ENCODE data around the gene GZMM. TPM values are rescaled to one million over a fixed set of nuclear protein-coding genes. Genes with fewer than 3 reads are reported as not detected.
A peak's percentile ranks its signal among the peaks of the same experiment; 100 is the strongest.
"Not testable (repeated sequence)": the region's sequence is repeated elsewhere in the genome, so short reads cannot be mapped to it uniquely, and the experiment has no call there.

The GZMM gene
- total RNA-seq, 5 donors from 2014 or later (not counting 1 experiment from before 2014, with no cell fraction given): 66.2 to 91.0 (median 78.6) TPM

DNA sequence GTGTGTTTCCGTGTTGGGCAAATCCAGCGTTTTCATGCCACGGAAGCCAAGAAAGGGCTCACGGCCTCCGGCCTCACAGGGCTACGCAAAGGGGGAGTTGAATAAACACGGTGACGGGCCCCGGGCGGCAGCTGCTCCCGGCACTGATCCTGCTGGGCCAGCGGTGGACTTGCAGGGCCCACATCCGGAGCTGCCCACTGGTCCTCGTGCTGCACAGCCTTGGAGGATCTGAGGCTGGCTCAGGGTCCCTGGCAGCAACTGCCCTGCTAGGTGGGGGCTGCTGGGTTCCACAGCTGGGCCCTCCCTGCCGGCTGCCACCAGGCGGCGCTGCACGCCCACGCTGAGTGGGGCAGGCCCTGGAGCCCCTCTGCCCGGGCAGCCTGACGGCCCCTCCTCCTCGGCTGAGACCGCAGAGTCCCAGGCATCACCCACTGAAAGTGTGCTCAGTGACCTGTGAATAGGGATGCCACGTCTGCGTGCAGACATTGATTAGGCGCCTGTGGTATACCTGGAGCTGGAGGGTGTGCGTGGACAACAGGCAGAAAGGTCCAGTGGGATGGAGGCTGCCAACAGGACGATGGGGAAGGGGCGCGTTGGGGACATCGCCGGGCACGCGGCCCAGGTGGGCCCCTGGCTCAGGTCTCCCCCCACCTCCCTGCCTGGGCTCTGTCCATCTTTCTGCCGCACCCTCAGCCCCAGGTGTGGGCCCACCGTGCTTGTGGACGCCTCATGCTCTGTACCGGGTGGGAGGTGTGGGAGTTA lies 40.6 kb downstream of the GZMM start:
- no peak overlapping the region for H3K27ac ChIP-seq (ENCODE audit: low read length)
- no peak overlapping the region for H3K4me3 Mint-ChIP-seq
- H3K36me3 ChIP-seq (ENCODE audit: control insufficient read depth in 2 of 2, extremely low read depth in 1 of 2, insufficient read depth in 1 of 2, low read length in 1 of 2): peaks cover 4 to 35% of the 10 kb centered on the region in 2 donors
- no peaks in the 10 kb centered on the region for H3K9me3 ChIP-seq
- no peaks in the 10 kb centered on the region for H3K36me3 Mint-ChIP-seq
- DNase-seq (peak in 34 of 35 experiments; percentile 32 to 81 (median 59)), ATAC-seq (replicated peaks in 1 of 4) (peak; percentile 65 to 72 (median 69))
- H3K4me1 ChIP-seq (ENCODE audit: control insufficient read depth in 1 of 2, extremely low read depth in 1 of 2, insufficient read depth in 2 of 2, low read length in 2 of 2): peaks cover 0 to 24% of the 10 kb centered on the region in 2 experiments
- no peak overlapping the region for H3K4me3 ChIP-seq (ENCODE audit: control insufficient read depth in 1 of 2, extremely low read depth in 1 of 2, low read length in 1 of 2)
- H3K4me1 Mint-ChIP-seq: peaks cover 6 to 11% (median 8%) of the 10 kb centered on the region in 3 donors
- WGBS (ENCODE audit: insufficient coverage): 42% methylated on average over 24 of the region's 38 CpGs
- peaks cover 0 to 54% of the 10 kb centered on the region in 2 experiments for H3K27me3 ChIP-seq (replicated peaks in 1 of 2; ENCODE audit: control insufficient read depth in 2 of 2, extremely low read depth in 1 of 2, insufficient read depth in 2 of 2, low read length in 1 of 2)
- POLR2A ChIA-PET: interaction anchor here in 1 of 2 donors (0.6 kb wide), 1 partner anchor 482 kb away, joined by 3 read pairs; the partner anchor contains the start of gene ARHGAP45
- peaks cover 4 to 11% of the 10 kb centered on the region in 2 donors for H3K27me3 Mint-ChIP-seq
- no peaks in the 10 kb centered on the region for H3K9me3 Mint-ChIP-seq
- no peak overlapping the region for H3K27ac Mint-ChIP-seq
- CTCF ChIA-PET: interaction anchor here in 1 of 2 donors (0.8 kb wide), 1 partner anchor 150 kb away, joined by 5 read pairs; no protein-coding TSS in a partner anchor

- Histone ChIP-seq H3K27me3 (replicated peaks in 1 of 2; ENCODE audit: control insufficient read depth in 2 of 2, extremely low read depth in 1 of 2, insufficient read depth in 2 of 2, low read length in 1 of 2) (peaks cover 0 to 54% of the 10 kb centered on the region in 2 experiments), H3K36me3 (ENCODE audit: control insufficient read depth in 2 of 2, extremely low read depth in 1 of 2, insufficient read depth in 1 of 2, low read length in 1 of 2) (peaks cover 3 to 28% of the 10 kb centered on the region in 2 donors), H3K4me1 (ENCODE audit: control insufficient read depth in 1 of 2, extremely low read depth in 1 of 2, insufficient read depth in 2 of 2, low read length in 2 of 2) (peaks cover 0 to 24% of the 10 kb centered on the region in 2 experiments)
- H3K4me3 ChIP-seq (ENCODE audit: control insufficient read depth in 1 of 2, extremely low read depth in 1 of 2, low read length in 1 of 2); ATAC-seq (replicated peaks in 1 of 4); H3K36me3 Mint-ChIP-seq; H3K9me3 ChIP-seq; H3K9me3 Mint-ChIP-seq; H3K27ac ChIP-seq (ENCODE audit: low read length); DNase-seq; H3K27ac Mint-ChIP-seq; H3K4me3 Mint-ChIP-seq: not testable (repeated sequence)
- Mint-ChIP-seq H3K27me3 (peaks cover 4 to 11% of the 10 kb centered on the region in 2 donors), H3K4me1 (peaks cover 6 to 11% (median 8%) of the 10 kb centered on the region in 3 donors)
- CTCF ChIA-PET: interaction anchor here in 1 of 2 donors (1.7 kb wide), 1 partner anchor 9 kb away, joined by 5 read pairs; no protein-coding TSS in a partner anchor
- 92% methylated on average over 8 of the region's 34 CpGs for WGBS (ENCODE audit: insufficient coverage)
- POLR2A ChIA-PET: interaction anchor here in 1 of 2 donors (0.6 kb wide), 1 partner anchor 482 kb away, joined by 3 read pairs; the partner anchor contains the start of gene ARHGAP45
Observed at GRCh38 chr19:585146-585545, 41.3 kb downstream of the GZMM start.

GRCh38 chr19:585551-586110 lies 41.8 kb downstream of the GZMM start:
- CTCF ChIA-PET: interaction anchor here in 1 of 2 donors (1.7 kb wide), 1 partner anchor 10 kb away, joined by 5 read pairs; no protein-coding TSS in a partner anchor

DNA sequence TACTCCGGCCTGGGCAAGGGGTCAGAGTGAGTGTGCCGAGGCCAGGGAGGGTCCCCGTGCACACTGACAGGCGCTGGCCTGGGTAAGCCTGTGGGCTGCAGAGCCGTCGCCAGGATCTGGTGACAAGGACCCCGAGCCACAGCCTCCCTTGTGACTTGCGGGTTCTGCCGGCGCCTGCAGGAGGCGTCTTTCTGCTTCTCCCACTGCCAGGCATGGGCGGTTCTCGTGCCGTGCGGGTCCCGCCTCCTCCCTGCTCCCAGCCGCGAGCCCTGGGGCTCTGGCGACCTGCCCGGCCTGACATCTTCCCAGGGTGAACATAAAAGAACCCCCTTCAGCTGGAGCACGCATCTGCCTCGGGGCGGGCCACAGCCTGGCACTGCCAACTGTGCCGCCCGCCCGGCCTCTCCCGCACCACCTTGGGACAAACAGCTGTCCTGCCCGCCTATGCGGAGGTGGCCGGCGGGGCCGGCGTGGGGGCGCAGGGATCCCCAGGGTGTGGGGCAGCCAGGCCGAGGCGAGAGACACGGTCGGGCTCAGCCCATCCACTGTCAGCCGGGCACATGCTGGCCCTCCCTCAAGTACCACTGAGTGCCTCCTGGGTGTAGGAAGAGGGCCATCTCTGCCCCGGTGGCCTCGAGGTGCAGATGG lies 44.4 kb downstream of the GZMM start:
- H3K9me3 ChIP-seq: no peaks in the 10 kb centered on the region
- no peaks in the 10 kb centered on the region for H3K9me3 Mint-ChIP-seq
- POLR2A ChIA-PET: no interaction called here
- peaks cover 4 to 20% of the 10 kb centered on the region in 2 donors for H3K27me3 Mint-ChIP-seq
- peak; percentile 53 to 69 (median 60) for ATAC-seq (replicated peaks in 1 of 4)
- H3K4me3 ChIP-seq (ENCODE audit: control insufficient read depth in 1 of 2, extremely low read depth in 1 of 2, low read length in 1 of 2): no peak overlapping the region
- CTCF ChIA-PET: no interaction called here
- peaks cover 0 to 78% of the 10 kb centered on the region in 2 experiments for H3K27me3 ChIP-seq (replicated peaks in 1 of 2; ENCODE audit: control insufficient read depth in 2 of 2, extremely low read depth in 1 of 2, insufficient read depth in 2 of 2, low read length in 1 of 2)
- peaks cover 0 to 35% of the 10 kb centered on the region in 2 experiments for H3K4me1 ChIP-seq (ENCODE audit: control insufficient read depth in 1 of 2, extremely low read depth in 1 of 2, insufficient read depth in 2 of 2, low read length in 2 of 2)
- peaks cover 0 to 3% of the 10 kb centered on the region in 2 donors for H3K36me3 ChIP-seq (ENCODE audit: control insufficient read depth in 2 of 2, extremely low read depth in 1 of 2, insufficient read depth in 1 of 2, low read length in 1 of 2)
- peak overlapping the region in 2 of 3 donors; percentile 49 to 53 for H3K4me3 Mint-ChIP-seq
- peaks cover 6 to 17% (median 10%) of the 10 kb centered on the region in 3 donors for H3K4me1 Mint-ChIP-seq
- peak in 33 of 35 experiments; percentile 34 to 75 (median 57) for DNase-seq
- H3K36me3 Mint-ChIP-seq: no peaks in the 10 kb centered on the region
- H3K27ac ChIP-seq (ENCODE audit: low read length): no peak overlapping the region
- H3K27ac Mint-ChIP-seq: no peak overlapping the region
- WGBS (ENCODE audit: insufficient coverage): 8% methylated on average over 31 of the region's 41 CpGs

More at GRCh38 chr19:585551-586110, 41.8 kb downstream of the GZMM start:
- POLR2A ChIA-PET: no interaction called here
- H3K9me3 Mint-ChIP-seq: no peaks in the 10 kb centered on the region
- Histone ChIP-seq H3K4me1 (ENCODE audit: control insufficient read depth in 1 of 2, extremely low read depth in 1 of 2, insufficient read depth in 2 of 2, low read length in 2 of 2) (peaks cover 0 to 25% of the 10 kb centered on the region in 2 experiments), H3K36me3 (ENCODE audit: control insufficient read depth in 2 of 2, extremely low read depth in 1 of 2, insufficient read depth in 1 of 2, low read length in 1 of 2) (peaks cover 0 to 24% of the 10 kb centered on the region in 2 donors), H3K4me3 (ENCODE audit: control insufficient read depth in 1 of 2, extremely low read depth in 1 of 2, low read length in 1 of 2) (no peak overlapping the region), H3K27ac (ENCODE audit: low read length) (no peak overlapping the region), H3K27me3 (replicated peaks in 1 of 2; ENCODE audit: control insufficient read depth in 2 of 2, extremely low read depth in 1 of 2, insufficient read depth in 2 of 2, low read length in 1 of 2) (peaks cover 0 to 55% of the 10 kb centered on the region in 2 experiments), H3K9me3 (no peaks in the 10 kb centered on the region)
- DNase-seq (no peak), ATAC-seq (replicated peaks in 1 of 4) (no peak)
- H3K4me3 Mint-ChIP-seq: no peak overlapping the region
- H3K27ac Mint-ChIP-seq: no peak overlapping the region
- H3K27me3 Mint-ChIP-seq: peaks cover 4 to 13% of the 10 kb centered on the region in 2 donors
- H3K36me3 Mint-ChIP-seq: no peaks in the 10 kb centered on the region
- WGBS (ENCODE audit: insufficient coverage): 93% methylated on average over 2 of the region's 10 CpGs
- H3K4me1 Mint-ChIP-seq: peaks cover 6 to 13% (median 8%) of the 10 kb centered on the region in 3 donors

GRCh38 chr19:588741-589692 lies 45.2 kb downstream of the GZMM start:
- Histone ChIP-seq H3K27me3 (replicated peaks in 1 of 2; ENCODE audit: control insufficient read depth in 2 of 2, extremely low read depth in 1 of 2, insufficient read depth in 2 of 2, low read length in 1 of 2) (peaks cover 0 to 73% of the 10 kb centered on the region in 2 experiments), H3K27ac (ENCODE audit: low read length) (no peak overlapping the region), H3K4me1 (ENCODE audit: control insufficient read depth in 1 of 2, extremely low read depth in 1 of 2, insufficient read depth in 2 of 2, low read length in 2 of 2) (peaks cover 0 to 31% of the 10 kb centered on the region in 2 experiments), H3K4me3 (ENCODE audit: control insufficient read depth in 1 of 2, extremely low read depth in 1 of 2, low read length in 1 of 2) (peak overlapping the region in 1 of 2 donors; percentile 45), H3K36me3 (ENCODE audit: control insufficient read depth in 2 of 2, extremely low read depth in 1 of 2, insufficient read depth in 1 of 2, low read length in 1 of 2) (no peaks in the 10 kb centered on the region), H3K9me3 (no peaks in the 10 kb centered on the region)
- ChIA-PET POLR2A (no interaction called here), CTCF (interaction anchor here in 1 of 2 donors (0.6 kb wide), 1 partner anchor 28 kb away, joined by 6 read pairs; no protein-coding TSS in a partner anchor)
- Mint-ChIP-seq H3K36me3 (no peaks in the 10 kb centered on the region), H3K4me3 (peak overlapping the region; percentile 28 to 53 (median 49)), H3K27ac (no peak overlapping the region), H3K9me3 (no peaks in the 10 kb centered on the region), H3K4me1 (peaks cover 1 to 15% (median 10%) of the 10 kb centered on the region in 3 donors), H3K27me3 (peaks cover 4 to 21% of the 10 kb centered on the region in 2 donors)
- WGBS (ENCODE audit: insufficient coverage): 15% methylated on average over 36 of the region's 54 CpGs
- DNase-seq: peak in 3 of 35 experiments; percentile 13 to 35 (median 30)
- ATAC-seq (replicated peaks in 1 of 4): peak; percentile 3 to 13 (median 10)

Measured in T-cell (primary cell).